Ovary (tissue), 3 donors: ENCODE measurements around the gene B4GALNT1.

Experiments used
- POLR2A ChIP-seq: fragments of 450-650 bp; IDR thresholded peaks from one replicate; pipeline ENCODE4 v1.6.1; 2017; ENCODE audit warnings: antibody characterized with exemption, mild to moderate bottlenecking, moderate library complexity
- TF ChIP-seq, protein P1 (sequence below), 3 donors: fragments of 450-650 bp in 2 of 3; fragments of 200-600 bp in 1 of 3; IDR thresholded peaks; one replicate each; pipeline versions ENCODE4 v1.5.1 to v1.8.0; 2016 to 2022; ENCODE audit warnings: antibody characterized with exemption in 3 of 3, mild to moderate bottlenecking in 1 of 3
- donor health status: DM: no; HTN: no; CAD: no.

- TF ChIP-seq, protein P1, sequence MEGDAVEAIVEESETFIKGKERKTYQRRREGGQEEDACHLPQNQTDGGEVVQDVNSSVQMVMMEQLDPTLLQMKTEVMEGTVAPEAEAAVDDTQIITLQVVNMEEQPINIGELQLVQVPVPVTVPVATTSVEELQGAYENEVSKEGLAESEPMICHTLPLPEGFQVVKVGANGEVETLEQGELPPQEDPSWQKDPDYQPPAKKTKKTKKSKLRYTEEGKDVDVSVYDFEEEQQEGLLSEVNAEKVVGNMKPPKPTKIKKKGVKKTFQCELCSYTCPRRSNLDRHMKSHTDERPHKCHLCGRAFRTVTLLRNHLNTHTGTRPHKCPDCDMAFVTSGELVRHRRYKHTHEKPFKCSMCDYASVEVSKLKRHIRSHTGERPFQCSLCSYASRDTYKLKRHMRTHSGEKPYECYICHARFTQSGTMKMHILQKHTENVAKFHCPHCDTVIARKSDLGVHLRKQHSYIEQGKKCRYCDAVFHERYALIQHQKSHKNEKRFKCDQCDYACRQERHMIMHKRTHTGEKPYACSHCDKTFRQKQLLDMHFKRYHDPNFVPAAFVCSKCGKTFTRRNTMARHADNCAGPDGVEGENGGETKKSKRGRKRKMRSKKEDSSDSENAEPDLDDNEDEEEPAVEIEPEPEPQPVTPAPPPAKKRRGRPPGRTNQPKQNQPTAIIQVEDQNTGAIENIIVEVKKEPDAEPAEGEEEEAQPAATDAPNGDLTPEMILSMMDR (IDR thresholded peaks at IDR 0.05) = no peak
- TF ChIP-seq POLR2A = no peak
These were observed 42.5 kb downstream of the B4GALNT1 start for GRCh38 chr12:57590479-57590863.
